Coronary artery (tissue), 2 donors: Measurements from ENCODE around the gene SKAP2.

Source experiments
- DNase-seq: peaks from one replicate; pipeline ENCODE4 v3.0.0-alpha.2; 2017; ENCODE audit warnings: low spot score
- H3K27ac ChIP-seq, 2 donors: fragments of 200-600 bp; sonication (generic); one replicate each; pipeline ENCODE4 v1.5.1; 2016 to 2019
- H3K4me3 ChIP-seq: fragments of 200-600 bp; sonication (generic); 2 replicates; pipeline ENCODE4 v1.5.1; 2016; ENCODE audit warnings: mild to moderate bottlenecking, moderate library complexity
- CTCF ChIP-seq: fragments of 200-600 bp; sonication (generic); IDR thresholded peaks from one replicate; pipeline ENCODE4 v1.5.1; 2019; ENCODE audit warnings: antibody characterized with exemption

SKAP2 gene

GRCh38 chr7:26857506-26858240, 6.7 kb downstream of the SKAP2 start:
- H3K27ac ChIP-seq = no peak overlapping the region
- DNase-seq = no peak
- peak overlapping the region; percentile 7 for H3K4me3 ChIP-seq
- no peak for TF ChIP-seq CTCF

- Histone ChIP-seq H3K27ac (no peak overlapping the region), H3K4me3 (peak overlapping the region; percentile 7)
- no peak for TF ChIP-seq CTCF
- no peak for DNase-seq
Observed at GRCh38 chr7:26857170-26857505, 7.3 kb downstream of the SKAP2 start.

- no peak for TF ChIP-seq CTCF
- DNase-seq = no peak
- H3K4me3 ChIP-seq = no peak overlapping the region
- no peak overlapping the region for H3K27ac ChIP-seq
Observed at GRCh38 chr7:26856176-26856985, 8.0 kb downstream of the SKAP2 start.

- DNase-seq = no peak
- no peak for TF ChIP-seq CTCF
- H3K4me3 ChIP-seq = no peak overlapping the region
- H3K27ac ChIP-seq = no peak overlapping the region
Observed at GRCh38 chr7:26854876-26855855, 9.2 kb downstream of the SKAP2 start.

- Histone ChIP-seq H3K27ac (no peak overlapping the region), H3K4me3 (no peak overlapping the region)
- TF ChIP-seq CTCF = peak; percentile 32
- DNase-seq = no peak
Observed at GRCh38 chr7:26853788-26854393, 10.5 kb downstream of the SKAP2 start.

- TF ChIP-seq CTCF = no peak
- Histone ChIP-seq H3K27ac (no peak overlapping the region), H3K4me3 (no peak overlapping the region)
- DNase-seq = no peak
Observed at GRCh38 chr7:26850193-26850651, 14.2 kb downstream of the SKAP2 start.
